Measurements from ENCODE around the gene SMPDL3A.

DNA sequence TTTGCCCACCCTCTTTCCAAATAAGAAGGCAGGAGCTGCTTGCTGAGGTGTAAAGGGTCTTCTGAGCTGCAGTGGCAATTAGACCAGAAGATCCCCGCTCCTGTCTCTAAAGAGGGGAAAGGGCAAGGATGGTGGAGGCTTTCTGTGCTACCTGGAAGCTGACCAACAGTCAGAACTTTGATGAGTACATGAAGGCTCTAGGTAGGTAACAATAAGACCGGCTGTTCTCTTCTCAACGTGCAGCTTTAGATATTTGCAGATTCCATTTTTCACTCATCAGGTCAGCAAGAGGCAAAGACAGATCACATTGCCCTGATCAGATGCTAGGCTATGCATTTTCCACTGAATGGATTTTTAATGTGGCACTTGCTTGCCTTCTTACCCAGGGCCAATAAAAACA is 9.4 kb upstream of the SMPDL3A start, which contains the start of gene FABP7:
- TF ChIP-seq POLR2A (IDR thresholded peaks at IDR 0.05) (no peak), POLR2AphosphoS5 (IDR thresholded peaks at IDR 0.05; ENCODE audit: insufficient read depth in 1 of 2, low read depth in 1 of 2) (no peak)
- TF ChIP-seq, protein P1, sequence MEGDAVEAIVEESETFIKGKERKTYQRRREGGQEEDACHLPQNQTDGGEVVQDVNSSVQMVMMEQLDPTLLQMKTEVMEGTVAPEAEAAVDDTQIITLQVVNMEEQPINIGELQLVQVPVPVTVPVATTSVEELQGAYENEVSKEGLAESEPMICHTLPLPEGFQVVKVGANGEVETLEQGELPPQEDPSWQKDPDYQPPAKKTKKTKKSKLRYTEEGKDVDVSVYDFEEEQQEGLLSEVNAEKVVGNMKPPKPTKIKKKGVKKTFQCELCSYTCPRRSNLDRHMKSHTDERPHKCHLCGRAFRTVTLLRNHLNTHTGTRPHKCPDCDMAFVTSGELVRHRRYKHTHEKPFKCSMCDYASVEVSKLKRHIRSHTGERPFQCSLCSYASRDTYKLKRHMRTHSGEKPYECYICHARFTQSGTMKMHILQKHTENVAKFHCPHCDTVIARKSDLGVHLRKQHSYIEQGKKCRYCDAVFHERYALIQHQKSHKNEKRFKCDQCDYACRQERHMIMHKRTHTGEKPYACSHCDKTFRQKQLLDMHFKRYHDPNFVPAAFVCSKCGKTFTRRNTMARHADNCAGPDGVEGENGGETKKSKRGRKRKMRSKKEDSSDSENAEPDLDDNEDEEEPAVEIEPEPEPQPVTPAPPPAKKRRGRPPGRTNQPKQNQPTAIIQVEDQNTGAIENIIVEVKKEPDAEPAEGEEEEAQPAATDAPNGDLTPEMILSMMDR (IDR thresholded peaks at IDR 0.05), result no peak
